Fibroblast of skin of left biceps (primary cell): ENCODE data around the gene KCNAB2.
A peak's percentile ranks its signal among the peaks of the same experiment; 100 is the strongest.
"Not testable (repeated sequence)": the region's sequence is repeated elsewhere in the genome, so short reads cannot be mapped to it uniquely, and the experiment has no call there.

ENCODE experiments used
- DNase-seq, 2 experiments: peaks; one replicate each; pipeline ENCODE4 v3.0.0-alpha.2; 2013; ENCODE audit warnings: low read depth in 2 of 2

Gene KCNAB2

GRCh38 chr1:6010554-6010953 is 35.1 kb upstream of the KCNAB2 start:
- DNase-seq = no peak

GRCh38 chr1:6011161-6011945 is 34.3 kb upstream of the KCNAB2 start:
- DNase-seq = no peak

DNA sequence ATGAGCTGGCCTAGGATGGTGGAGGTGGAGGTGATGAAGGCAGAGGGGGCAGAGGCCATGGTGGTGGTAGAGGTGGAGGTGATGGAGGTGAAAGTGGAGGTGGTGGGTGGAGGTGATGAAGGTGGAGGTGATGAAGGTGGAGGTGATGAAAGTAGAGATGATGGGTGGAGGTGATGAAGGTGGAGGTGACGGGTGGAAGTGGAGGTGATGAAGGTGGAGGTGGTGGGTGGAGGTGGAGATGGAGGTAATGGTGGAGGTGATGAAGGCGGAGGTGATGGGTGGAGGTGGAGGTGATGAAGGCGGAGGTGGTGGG is 33.8 kb upstream of the KCNAB2 start:
- DNase-seq = no peak

DNA sequence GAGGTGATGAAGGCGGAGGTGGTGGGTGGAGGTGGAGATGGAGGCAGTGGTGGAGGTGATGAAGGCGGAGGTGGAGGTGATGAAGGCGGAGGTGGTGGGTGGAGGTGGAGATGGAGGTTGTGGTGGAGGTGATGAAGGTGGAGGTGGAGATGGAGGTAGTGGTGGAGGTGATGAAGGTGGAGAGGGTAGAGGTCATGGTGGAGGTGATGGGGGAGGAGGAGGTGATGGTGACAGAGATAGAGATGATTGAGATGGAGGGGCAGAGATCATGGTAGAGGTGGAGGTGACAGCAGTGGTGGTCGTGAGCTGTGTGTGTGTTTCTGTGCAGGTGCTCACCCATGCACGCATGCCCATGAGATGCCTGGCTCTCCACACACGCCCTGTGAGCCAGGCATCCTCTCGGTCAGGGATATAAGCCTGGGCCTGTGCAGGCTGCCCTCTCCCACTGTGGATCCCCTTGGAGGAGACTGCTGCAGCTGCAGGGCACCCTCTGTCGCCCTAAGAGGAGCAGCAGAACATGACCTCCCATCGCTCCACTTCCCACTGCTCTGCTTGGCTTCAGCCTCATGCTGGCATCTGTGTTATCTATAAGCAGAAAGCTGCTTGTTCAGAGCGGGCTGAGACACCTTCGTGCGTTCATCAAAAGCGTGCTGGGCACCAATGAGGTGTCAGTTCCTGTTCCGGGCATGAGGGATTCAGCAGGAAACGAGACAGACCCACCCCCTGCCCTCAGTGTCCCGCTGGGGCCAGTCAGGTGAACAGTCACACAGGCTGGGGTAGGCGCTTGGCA is 33.0 kb upstream of the KCNAB2 start:
- no peak for DNase-seq

GRCh38 chr1:6013491-6013890 is 32.2 kb upstream of the KCNAB2 start:
- no peak for DNase-seq

DNA sequence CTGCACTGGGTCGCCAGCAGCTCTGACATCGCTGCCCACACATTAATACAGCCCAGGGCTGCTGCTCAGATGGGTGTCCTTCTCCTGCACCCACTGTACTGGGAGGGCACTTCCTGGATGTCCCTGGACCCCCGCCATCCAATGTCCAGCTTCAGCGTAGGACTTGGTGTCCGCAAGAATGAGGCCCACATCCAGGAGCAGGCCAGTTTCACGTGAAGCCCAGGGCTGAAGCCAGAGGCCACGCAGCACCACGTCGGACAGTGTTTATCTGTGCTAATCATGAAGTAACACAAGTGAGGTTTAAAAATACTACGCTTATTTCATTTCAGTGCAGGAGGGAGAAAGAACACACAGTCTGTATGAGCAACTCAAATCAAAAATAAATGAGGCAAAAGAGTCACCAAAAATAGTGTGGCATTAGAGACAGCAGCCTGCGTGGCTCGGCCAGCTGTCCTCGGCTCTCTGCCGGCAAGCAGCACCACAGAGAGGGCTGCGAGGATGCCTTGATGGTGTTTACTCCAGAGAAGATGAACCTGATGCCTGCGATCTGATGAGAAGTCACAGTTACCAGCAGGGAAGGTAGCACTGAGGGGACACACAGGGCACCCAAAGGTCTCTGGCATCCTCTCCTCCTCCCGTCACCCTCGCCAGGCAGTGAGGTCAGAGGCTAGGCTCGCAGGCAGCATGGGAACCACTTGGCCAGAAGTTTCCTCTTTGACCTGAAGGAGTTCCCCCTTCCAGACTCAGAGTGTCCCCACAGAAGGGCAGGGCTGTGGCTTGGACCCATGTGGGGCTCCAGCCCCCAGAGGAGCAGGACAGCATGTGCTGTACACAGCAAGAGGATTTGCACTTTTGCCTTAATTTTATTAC is 31.3 kb upstream of the KCNAB2 start:
- no peak for DNase-seq

- peak; percentile 19 to 25 for DNase-seq
These were observed 29.4 kb upstream of the KCNAB2 start for GRCh38 chr1:6016191-6016865.

DNA sequence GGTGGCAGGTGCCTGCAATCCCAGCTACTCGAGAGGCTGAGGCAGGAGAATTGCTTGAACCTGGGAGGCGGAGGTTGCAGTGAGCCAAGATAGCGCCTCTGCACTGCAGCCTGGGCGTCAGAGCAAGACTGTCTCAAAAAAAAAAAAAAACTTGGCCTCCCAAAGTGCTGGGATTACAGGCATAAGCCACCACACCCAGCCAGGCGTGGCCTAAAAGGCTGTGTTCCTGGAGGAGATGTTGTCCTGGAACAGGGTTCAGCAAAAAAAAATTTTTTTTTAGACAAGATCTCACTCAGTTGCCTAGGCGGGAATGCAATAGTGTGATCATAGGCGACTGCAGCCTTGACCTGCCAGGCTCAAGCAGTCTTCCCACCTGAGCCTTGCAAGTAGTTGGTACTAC is 28.0 kb upstream of the KCNAB2 start:
- not testable (repeated sequence) for DNase-seq

DNA sequence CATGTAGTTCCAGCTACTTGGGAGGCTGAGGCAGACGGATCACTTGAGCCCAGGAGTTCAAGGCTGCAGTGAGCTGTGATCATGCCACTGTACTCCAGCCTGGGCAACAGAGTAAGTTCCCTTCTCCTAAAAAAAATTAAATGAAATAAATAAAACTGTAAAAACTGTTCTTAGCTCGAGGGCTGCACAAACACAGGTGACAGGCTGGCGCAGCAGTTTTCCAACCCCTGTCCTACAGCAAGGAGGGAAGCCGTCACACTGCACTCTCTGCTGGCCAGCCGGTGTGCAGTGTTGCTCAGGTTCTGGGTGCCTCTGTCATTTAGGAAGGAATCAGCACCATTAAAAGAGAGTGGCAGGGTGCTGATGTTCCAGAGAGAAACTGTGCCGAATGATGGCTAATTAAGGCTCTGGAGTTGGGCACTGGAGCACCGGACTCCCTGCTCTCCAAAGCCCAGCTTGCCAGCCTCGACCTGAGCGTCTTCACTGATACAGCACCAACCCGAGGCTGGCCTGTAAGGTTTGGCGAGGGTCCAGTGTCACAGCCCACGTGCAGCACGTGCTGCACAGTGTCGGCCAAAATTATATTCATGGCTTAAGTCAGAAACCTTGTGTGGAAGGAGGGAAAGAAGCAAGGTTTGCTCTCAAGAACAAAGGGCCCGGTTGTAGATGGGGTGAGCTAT is 26.4 kb upstream of the KCNAB2 start:
- no peak for DNase-seq

- DNase-seq = no peak
These were observed 23.5 kb upstream of the KCNAB2 start for GRCh38 chr1:6022193-6022592.

- DNase-seq = no peak
These were observed 22.3 kb upstream of the KCNAB2 start for GRCh38 chr1:6023346-6023745.

DNA sequence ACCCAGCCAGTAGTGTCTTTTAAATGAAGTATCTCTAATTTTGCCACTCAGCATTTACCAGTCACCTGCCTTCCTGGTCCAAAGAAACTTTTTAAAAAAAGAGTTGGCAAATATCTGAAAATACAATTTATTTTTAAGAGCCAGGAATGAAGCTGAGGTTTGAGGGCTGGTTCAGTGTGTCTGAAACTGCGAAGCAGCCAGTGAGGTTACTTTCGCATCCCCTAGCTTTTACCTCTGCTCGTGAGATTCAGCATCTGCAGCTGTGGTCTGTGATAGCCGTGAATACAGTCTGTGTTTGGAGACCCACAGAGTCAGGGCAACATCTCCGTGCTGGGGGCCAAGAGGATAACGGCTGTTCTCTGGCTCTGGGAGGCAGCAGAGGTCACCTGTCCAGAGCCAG is 21.3 kb upstream of the KCNAB2 start:
- no peak for DNase-seq

DNA sequence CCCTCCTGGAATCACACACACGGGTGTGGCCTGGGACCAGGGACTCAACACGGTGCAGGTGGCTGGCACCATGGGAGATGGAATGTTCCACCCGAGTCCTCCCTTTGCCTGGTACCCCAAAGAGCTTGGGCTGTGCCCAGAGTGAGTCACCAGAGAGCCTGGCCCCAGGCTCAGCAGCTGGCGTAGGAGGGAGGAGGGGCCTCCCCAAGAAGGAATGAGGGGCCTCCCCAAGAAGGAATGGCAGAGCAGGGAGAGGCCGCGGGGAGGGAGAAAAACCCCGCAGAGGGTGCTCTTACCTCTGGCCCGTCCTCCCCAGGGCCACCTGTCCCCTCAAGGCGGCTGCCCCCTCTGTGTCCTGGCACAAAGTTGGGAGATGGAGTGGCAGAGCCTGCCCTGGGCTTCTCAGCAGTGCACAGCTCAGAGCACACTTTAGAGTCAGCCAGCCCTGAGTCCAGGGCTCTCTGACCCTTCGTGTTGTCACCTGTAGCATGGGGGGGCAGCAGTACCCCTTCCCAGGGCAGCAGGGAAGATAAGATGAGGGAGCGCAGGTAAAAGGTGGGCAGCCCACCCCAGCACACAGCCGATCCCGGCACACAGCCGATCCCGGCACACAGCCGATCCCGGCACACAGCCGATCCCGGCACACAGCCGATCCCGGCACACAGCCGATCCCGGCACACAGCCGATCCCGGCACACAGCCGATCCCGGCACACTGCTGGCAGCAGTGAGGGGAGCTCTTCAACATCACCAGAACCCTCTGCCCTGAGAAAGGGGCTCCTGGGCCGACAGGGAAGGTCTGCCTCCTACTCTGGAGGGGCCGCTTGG is 20.2 kb upstream of the KCNAB2 start:
- DNase-seq = no peak

- no peak for DNase-seq
These were observed 19.4 kb upstream of the KCNAB2 start for GRCh38 chr1:6026095-6026809.

DNA sequence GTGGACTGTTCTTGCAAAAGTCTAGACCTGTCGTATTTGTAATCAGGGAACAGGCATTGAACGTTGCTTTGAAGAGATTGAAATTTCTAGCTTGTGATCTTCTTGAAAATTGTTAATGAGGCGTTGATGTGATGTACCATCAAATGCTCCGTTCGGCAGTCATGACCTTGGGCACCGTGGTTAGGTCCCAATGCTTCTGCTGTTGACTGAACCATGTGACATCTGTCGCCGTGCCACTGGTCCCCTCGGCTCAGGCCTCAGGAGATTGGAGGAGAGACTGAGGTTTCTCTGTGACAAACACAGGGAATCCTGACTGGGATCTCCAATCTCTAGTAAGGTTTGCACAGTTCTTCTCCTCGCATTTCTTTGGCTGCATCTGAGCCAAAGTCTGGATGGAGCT is 18.1 kb upstream of the KCNAB2 start:
- DNase-seq = no peak

DNA sequence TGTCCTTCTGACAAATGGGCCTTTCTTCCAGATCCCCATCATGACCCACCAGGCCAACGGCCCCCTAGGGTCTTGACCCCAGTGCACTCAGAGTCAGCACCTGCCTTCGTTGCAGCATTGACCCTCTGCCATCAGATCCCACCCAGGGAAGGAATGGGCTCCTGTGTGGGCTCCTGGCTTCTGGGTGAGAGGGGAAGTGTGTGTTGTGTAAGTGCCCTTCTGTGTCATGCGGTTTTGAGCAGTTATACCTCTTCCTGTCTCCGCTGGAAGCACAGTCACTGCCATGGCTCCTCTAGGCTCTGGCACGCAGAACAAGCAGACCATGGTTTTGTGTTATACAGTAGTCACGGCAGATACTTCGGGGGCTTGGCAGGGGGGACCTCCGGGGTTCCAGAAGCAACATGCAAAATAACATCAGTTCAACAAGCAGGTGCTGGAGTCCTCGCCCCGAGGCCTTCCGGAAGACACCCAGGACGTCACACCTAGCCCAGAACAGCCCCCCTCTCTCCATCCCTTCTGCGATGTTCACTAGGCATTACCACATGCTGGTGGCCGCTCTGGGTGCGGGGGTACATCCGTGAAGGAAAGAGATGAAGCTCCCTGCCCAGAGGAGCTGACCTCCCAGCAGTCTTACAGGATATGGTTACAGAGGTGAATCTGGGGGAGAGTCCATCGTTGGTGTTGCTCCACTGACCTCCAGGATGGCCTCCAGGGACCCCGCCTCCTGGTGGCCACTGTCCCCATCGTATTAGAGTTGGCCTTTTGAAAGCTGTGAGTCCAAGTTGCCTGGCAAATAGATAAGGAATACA is 17.4 kb upstream of the KCNAB2 start:
- DNase-seq = no peak

- no peak for DNase-seq
These were observed 16.3 kb upstream of the KCNAB2 start for GRCh38 chr1:6029351-6029750.

- no peak for DNase-seq
These were observed 15.6 kb upstream of the KCNAB2 start for GRCh38 chr1:6030132-6030531.
